ENCODE data around the gene TRPM3.

- TF ChIP-seq CTCF (conservative IDR thresholded peaks at IDR 0.05) (no peak), ZFX (IDR thresholded peaks at IDR 0.05) (no peak)
Observed at GRCh38 chr9:70802206-70802605, 319.2 kb downstream of the TRPM3 start.

Data from C4-2B (cell line).